ENCODE measurements around the gene GRM4.

- TF ChIP-seq EZH2phosphoT487 (IDR thresholded peaks at IDR 0.05; ENCODE audit: insufficient read depth, low read depth) (no peak), EZH2 (IDR thresholded peaks at IDR 0.05; ENCODE audit: insufficient read depth, poor library complexity, severe bottlenecking) (no peak)
Observed at GRCh38 chr6:34146021-34146782, at the start of gene GRM4.
